CD4-positive, alpha-beta T cell treated with Interleukin-1 beta for 1 hour (primary cell): ENCODE data around the gene ANO8.
"Not testable (repeated sequence)": the region's sequence is repeated elsewhere in the genome, so short reads cannot be mapped to it uniquely, and the experiment has no call there.

Source experiments
- DNase-seq, 2 donors: peaks; one replicate each; pipeline ENCODE4 v3.0.0-alpha.2; 2020 to 2022

ANO8 gene

DNA sequence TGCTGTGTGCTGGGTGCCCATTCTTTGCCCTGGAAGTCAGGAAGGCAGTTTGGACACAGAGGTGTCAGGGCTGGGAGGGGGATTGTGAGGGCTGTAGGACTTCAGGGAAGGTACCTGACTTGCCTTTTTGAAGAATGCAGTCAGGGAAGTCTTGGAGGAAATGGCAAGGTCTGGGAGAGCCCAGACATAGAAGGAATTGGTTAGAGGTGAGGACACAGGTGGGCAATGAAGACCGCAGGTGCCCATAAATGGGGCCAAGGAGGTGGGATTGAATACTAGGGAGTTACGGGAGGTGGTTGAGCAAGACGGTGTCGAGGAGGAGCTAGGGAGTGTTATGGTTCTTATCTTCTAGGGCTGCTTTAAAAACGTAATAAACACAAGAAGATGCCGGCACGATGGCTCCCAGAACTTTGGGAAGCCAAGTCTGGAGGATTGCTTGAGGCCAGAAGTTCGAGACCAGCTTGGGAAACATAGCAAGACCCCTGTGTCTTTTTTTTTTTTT, 26.7 kb downstream of the ANO8 start:
- no peak for DNase-seq

DNA sequence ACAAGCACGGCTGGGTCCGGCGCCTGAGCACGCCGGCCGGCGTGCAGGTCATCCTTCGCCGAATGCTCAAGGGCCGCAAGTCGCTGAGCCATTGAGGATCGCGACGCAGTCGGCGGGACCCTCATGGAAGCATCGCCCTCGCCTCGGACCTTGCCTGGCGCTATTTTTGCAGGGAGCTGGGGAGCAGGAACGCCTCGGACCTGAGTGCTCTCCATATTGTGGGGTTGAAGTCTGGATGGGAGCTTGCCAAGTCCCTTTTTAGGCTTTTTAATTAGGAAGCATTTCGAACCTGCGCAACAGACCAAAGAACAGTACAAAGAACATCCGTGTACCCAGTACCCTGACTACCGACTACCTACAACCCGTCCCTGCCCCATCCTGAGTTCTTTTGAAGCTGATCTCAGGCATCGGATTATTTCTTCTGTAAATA, 28.4 kb downstream of the ANO8 start:
- no peak for DNase-seq

DNA sequence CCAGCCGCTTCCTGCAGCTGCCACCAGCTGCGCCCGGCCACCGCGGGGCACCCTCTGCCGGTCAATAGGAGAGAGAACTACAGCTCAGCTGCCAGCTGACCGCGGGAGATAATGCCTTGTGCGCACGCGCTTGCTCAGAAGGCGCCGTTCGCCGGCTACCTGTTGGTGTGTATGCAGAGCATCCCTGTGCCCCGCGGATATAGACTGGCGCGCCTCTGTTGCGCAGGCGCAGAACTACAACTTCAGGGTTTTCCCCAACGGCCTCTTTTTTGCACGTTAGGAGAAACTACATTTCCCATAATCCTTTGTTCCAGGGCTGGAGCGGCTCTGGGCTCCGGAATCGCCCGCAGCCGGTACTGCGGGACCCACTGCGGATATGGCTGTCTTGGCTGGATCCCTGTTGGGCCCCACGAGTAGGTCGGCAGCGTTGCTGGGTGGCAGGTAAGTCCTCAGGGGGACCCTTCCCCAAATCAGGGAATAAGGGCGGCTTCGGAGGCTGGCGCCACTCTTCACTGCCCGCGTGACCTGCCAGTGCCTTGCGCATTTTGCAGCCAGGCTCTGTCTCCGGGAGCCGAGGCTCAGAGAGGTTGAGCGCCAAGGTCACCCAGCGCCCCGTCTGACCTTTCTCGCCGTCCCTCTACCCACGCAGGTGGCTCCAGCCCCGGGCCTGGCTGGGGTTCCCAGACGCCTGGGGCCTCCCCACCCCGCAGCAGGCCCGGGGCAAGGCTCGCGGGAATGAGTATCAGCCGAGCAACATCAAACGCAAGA, 29.0 kb downstream of the ANO8 start, which contains the start of gene MRPL34:
TSS of gene MRPL34 (plus strand) at position 356 of the 768 bp plus-strand sequence. CDS start at position 377, 21 bp downstream.
- peak; percentile 98 to 100 for DNase-seq

DNA sequence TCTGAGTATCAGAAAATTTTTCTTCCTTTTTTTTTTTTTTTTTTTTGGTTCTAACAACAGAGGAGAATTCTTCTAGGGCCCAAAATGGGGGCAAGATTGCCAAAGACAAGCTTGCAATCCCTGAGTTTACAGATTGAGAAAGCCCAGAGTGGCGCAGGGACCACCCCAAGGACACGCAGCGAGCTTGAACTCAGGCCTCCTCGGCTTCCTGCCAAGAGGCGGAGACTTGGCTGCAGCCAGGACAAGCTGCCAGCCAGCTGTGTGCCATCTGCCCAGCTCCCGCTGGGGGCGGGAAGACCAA, 29.5 kb downstream of the ANO8 start:
- DNase-seq, result no peak

DNA sequence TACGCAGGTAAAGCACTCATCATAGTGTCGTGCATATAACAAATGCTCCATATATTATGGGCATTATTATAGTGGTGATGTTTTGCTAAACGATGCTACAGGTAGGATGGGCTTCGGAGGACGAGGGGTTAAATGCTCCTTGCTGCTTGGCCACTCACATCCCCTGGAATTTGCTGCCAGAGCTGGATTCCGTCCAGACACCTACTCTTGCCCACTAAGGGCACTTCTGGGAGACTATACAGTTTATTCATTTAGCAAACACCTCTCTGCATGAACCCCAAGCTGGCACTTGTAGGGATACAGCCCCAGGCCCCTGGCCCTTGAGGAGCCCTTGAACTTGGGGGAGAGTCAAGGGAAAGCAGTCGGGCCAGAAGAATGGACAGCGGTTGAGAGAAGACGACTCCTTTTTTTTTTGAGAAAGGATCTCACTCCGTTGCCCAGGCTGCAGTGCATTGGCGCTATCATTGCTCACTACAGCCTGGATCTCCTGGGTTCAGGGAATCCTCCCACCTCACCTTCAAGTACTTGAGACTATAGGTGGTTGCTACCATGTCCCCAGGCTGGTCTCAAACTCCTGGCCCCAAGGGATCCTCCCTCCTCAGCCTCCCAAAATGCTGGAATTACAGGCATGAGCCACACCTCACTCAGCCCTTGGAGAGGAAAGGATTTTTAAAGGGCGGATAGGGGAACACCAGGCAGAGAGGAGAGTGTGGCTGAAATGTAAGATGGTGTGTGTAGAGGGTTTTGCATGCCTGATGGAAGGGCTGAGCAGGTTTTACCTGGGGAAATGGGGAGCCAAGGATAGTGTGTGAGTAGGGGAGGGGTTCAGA, 30.1 kb downstream of the ANO8 start:
- DNase-seq, result no peak

DNA sequence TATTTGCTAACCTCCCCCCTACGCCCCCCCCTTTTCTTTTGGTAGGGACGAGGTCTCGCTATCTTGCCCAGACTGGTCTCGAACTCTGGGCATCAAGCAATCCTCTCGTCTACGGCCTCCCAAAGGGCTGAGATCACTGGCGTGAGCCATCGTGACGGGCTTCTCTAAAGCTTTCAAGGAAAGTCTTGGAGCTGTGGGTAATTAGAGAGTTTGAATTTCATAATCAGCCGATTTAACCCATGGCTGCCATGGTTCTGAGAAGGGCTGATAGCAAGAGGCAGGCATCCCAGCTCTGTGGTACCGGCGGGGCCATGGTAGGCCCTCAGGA, 30.8 kb downstream of the ANO8 start:
- no peak for DNase-seq

DNA sequence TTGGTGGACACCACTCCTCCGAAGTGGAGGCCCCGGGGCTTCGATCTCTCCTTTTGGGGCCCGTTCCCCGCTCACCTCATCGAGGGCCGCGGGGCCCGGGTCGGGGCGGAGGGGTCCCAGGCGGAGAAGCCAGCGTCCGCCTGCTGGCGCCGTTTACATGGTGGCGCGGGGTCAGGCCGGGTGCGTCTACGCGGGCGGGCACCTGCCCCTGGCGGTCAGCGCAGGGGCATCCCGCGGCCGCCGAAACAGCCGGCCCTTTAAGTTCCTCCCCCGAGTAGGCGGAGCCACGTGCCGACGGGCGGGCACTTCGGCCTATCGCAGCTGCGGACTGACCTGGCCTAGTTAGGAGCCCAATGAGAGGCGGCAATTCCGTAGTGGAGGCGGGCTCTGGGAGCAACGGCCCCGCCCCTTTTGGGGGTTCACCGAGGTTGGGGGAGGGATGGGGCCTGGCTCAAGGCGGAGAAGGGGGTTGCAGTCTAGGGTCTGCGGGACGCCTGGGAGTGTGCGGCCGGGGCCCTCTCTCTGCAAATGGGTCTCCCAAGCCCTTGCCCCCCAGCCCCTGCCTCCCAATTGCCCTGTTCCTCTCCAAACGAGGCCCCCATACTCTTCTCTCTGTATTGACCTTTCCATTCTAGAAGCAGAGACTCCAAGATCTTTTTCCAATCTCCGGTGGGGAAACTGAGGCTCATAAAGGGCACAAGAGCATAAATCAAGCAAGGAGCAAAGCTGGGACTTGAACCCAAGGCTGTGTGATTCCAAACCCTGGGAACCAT, 31.3 kb downstream of the ANO8 start, which contains the start of gene ABHD8:
TSS of gene ABHD8 (minus strand) at position 259 of the 773 bp plus-strand sequence. CDS start 1,809 bp downstream, outside the sequence.
- DNase-seq, result peak; percentile 95

DNA sequence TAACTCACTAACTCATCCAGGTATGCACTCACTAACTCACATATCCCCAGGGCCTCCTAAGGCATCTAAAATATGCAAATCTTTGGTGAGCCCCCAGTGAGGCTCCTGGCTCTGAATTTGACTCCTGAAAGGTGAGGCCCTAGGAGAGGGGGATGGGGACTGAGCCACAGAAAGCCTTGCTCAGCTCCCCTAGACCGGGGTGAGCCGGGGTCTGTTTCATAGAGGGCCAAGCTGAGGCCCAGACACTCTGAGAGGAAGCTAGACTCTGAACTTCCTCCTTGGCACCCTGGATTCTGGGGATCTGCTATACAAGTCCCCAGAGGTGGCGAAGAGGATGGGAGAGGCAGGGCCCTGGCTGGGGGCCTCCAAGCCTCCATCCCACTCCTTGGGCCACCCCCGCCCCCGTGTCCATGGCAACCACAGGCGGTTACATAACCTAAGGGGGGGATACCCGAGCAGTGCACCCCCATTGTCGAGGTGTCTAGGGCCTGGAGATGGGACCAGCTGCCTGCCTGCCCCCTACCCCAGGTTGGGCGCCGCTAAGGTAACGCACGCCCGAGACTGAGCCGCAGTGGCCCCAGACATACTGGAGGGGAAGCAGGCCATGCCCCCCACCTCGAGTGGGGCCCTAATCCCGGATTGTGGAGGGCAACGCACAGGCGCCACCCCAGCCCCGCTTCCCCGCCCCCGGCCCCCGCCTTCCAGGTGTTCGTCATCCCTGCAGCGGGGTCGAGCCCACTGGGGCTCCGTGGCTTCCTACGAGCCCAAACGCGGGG, 32.1 kb downstream of the ANO8 start:
- DNase-seq, result peak; percentile 39 to 45

DNA sequence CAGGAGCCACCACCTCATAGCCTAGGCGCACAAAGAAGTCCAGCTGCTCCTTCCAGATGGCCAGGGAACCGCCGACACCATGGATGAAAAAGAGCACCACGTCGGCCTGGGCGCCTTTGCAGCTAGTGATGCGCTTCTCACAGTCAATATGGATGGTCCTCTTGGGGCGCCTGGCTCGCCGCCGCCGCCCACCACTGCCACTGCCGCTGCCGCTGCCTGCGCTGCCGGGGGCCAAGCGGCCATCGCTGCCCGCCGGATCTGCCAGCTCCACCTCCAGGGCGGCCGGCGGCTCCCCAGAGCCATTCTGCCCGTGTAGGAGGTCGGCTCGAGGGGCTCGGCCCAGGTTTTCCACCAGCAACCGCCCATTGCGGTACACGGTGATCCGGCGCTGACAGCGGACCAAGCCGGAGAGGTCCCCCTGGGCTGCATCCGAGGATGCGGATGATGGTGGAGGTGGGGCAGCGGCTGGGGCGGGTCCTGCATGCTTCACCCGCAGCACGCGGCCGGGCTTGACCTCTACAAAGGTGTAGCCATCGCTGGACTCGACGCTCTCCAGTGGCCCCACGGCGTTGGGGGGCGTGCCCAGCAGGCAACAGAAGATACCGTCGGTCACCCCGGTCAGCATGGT, 33.5 kb downstream of the ANO8 start:
- DNase-seq, result no peak

DNA sequence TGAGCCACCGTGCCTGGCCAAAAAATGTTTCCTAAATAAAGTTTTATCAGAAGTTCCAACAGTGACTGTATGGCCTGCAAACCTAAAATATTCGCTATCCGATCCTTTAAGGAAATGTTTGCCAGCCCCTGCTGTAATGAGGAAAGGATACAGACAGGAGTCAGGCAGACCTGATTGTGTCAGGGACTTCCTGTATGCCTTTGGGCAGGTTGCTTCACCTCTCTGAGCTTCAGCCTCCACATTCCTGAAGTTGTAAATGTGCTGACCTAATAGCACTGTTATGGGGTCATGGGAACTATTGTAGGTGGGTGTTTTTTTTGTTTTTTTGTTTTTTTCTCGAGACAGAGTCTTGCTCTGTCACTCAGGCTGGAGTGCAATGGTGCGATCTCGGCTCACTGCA, 37.7 kb downstream of the ANO8 start:
- DNase-seq, result no peak

DNA sequence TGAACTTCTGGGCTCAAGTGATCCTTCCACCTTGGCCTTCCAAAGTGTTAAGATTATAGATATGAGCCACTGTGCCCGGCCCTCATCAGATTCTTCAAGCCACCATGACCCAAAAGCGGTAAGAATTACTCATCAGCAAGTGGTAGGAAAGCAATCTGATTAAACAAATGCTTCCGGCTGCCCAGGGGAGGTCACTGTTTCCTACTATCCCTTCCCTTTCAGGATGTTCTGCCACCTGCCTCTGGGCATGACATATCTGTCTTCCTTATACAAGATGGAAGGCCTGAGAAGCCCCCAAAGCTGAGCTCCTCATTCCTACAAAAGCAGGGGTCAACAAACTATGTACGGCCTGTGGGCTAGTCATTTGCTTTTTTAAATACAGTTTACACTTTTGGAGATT, 38.4 kb downstream of the ANO8 start:
- no peak for DNase-seq

DNA sequence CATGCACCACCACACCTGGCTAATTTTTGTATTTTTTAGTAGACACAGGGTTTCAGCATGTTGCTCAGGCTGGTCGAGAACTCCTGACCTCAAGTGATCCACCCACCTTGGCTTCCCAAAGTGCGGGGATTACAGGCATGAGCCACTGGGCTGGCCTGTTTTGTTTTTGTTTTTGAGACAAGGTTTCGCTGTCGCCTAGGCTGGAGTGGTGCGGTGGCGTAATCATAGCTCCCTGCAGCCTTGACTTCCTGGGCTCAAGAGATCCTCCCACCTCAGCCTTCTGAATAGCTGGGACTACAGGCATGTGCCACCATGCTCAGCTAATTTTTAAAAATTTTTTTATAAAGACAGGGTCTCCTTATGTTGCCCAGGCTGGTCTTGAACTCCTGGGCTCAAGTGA, 39.1 kb downstream of the ANO8 start:
- not testable (repeated sequence) for DNase-seq

DNA sequence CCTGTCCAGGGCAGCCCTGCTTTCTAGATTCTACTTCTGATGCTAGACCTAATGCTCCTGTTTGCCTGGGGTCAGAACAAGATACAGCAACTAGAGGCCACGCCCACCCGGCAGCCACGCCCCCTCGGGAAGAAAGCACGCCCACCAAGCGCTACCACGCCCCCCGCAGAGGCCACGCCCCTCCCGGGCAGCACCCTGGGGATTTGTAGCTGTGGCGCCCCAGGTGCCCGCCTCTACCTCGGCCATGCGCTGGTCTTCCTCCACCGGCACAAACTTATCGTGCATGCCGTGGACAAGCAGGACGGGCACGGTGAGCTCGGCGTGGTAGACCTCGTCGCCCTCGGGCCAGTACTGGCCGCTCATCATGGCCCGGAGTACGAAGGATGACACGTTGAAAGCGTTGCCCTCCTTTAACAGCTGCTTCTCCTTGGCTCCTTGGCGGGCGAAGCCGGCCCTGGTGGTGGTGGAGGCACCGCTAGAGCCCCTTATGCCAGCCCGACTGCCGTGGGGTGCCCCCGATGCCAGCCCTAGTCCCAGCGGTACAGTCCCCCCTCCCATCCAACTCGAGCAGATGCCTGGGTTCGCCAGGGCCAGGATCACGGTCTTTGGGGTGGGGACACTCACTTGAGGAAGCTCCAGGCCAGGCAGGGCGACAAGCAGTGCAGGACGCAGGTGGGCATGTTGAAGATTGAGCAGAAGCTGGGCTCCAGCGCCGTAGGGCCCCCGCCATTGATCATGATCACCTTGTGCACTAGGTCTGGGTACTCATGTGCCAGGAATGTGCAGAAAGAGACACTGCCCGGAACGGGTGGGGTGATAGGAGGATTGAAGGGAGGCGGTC, 40.4 kb downstream of the ANO8 start:
- peak; percentile 38 to 59 for DNase-seq

DNA sequence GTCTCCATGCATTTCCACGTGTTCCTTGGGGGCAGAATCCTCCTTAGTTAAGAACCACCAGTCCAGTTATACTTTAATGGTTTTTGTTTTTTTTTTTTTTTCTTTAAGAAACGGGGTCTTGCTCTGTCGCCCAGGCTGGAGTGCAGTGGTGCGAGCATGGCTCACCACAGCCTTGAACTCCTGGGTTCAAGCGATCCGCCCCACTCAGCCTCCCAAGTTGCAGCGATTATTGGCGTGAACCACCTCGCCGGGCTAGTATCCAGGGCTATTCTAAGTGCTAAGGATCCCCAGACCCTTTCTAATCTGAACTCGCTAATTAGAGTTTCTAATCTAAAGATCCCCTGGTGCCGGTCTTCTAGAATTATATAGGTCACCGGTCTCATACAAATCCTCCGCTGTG, 41.0 kb downstream of the ANO8 start:
- no peak for DNase-seq

DNA sequence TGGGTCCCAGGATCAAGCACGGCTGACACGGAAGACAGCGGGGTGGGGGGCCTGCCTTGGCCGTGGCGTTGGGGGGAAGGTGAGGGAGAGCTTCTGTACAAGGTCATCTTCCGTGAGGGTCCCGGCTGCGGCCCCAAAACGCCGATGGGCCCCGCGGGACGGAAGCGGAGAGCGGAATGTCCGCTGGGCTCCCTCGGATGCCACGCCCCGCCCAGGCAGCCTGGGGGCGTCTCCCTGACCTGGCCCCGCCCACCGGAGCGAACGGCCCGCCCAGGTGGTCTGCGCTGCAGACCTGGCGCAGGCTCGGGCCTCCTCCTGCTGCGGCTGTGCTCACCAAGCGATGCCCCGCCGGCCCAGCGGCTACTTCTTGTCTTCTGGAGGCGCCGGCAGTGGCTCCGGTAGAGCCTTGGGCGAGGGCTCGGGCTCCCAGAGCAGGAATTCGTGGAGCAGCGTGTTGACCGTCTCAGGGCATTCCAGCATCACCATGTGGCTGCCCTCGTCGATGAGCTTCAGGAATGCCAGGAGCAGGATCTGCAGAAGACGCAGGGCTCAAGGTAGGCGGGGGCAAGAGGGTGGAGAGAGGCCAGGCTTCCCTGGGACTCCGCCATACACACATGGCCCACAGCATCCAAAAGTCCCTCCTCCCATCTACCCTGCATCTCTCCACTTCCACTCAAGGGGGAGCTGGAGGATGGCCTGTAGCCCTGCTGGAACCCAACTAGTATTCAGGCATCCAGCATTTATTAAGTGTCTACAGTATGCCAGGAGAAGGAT, 42.2 kb downstream of the ANO8 start:
- peak; percentile 82 to 85 for DNase-seq

DNA sequence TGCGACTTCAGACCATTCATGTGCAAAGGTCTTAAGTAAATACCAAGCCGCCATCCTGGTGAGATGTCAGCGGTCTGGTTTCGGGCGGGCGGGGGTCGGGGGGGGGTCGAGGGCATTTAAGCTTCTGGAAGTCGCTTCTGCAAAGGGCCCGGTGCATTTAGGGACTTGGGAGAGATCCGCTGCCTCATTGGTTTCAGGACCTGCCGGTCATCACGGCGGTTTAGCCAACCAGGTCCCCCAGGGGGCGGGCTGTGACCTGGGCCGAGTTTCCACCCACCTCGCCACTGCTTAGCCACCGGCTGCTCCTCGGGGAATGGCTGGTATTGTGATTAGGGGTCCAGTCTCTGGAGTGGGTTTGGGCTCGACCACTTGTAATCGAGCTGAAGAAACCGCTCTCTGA, 45.2 kb downstream of the ANO8 start:
- DNase-seq, result peak; percentile 33 to 58

DNA sequence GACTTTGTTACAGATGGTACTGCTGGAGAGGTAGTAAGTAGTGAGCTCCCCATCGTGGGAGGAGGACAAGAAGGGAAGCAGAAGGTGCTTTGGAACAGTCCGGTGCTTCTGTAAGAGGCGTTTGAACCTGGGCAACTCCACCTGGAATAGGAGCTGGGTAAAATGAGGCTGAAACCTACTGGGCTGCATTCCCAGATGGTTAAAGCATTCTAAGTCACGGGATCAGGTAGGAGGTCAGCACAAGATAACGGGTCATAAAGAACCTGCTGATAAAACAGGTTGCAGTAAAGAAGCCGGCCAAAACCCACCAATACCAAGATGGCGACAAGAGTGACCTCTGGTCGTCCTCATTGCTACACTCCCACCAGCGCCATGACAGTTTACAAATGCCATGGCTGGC, 47.9 kb downstream of the ANO8 start:
- DNase-seq, result no peak

DNA sequence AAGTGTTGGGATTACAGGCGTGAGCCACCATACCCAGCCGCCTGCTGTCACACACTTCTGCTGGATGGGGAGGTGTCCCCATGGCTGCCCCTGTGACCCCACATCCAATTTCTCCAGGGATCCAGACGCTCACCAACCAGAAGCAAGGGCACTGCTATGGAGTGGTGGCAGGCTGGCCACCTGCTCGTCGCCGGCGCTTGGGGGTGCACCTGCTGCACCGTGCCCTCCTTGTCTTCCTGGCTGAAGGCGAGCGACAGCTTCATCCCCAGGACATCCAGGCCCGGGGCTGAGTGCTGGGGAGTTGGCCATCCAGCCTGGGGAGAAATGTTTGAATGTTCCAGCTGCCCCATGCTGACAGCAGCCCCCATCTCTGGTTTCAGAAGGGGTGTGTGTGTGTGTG, 48.4 kb downstream of the ANO8 start:
- no peak for DNase-seq

DNA sequence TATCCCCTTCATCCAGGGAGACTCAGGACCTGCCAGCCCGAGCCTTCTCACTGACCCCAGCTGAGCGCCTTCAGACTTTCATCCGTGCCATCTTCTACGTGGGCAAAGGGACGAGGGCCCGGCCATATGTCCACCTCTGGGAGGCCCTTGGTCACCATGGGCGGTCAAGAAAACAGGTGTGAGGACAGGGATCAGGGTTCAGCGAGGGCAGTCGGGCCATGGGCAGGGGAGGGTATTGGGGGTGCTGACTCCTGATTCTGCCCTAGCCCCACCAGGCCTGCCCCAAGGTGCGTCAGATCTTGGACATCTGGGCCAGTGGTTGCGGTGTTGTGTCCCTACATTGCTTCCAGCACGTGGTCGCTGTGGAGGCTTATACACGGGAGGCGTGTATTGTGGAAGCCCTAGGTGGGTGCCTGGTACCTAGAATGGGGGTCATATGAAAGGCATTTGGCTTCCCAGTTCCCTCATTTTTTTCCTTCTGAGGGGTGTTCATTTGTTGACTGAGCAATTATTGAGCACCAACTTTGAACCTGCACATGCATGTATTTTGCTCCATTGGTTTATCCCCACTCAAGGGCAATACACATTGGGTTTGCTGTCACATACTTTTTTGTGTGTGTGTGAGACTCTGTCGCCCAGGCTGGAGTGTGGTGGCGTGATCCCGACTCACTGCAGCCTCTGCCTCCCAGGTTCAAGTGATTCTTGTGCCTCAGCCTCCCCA, 49.1 kb downstream of the ANO8 start:
- no peak for DNase-seq
